Measurements from ENCODE around the gene UNC5CL.

The UNC5CL gene

GRCh38 chr6:41002168-41002567 is 36.9 kb downstream of the UNC5CL start:
- no peak for DNase-seq (ENCODE audit: low read depth in 2 of 2)

- DNase-seq (ENCODE audit: low read depth in 2 of 2): no peak
Observed at GRCh38 chr6:41000248-41000647, 38.8 kb downstream of the UNC5CL start.

- no peak for DNase-seq (ENCODE audit: low read depth in 2 of 2)
Observed at GRCh38 chr6:40999569-40999968, 39.5 kb downstream of the UNC5CL start.

GRCh38 chr6:40998661-40999060 is 40.4 kb downstream of the UNC5CL start:
- DNase-seq (ENCODE audit: low read depth in 2 of 2): no peak

GRCh38 chr6:40997234-40997957 is 41.6 kb downstream of the UNC5CL start:
- no peak for DNase-seq (ENCODE audit: low read depth in 2 of 2)

- no peak for DNase-seq (ENCODE audit: low read depth in 2 of 2)
Observed at GRCh38 chr6:40996591-40997233, 42.3 kb downstream of the UNC5CL start.

DNA sequence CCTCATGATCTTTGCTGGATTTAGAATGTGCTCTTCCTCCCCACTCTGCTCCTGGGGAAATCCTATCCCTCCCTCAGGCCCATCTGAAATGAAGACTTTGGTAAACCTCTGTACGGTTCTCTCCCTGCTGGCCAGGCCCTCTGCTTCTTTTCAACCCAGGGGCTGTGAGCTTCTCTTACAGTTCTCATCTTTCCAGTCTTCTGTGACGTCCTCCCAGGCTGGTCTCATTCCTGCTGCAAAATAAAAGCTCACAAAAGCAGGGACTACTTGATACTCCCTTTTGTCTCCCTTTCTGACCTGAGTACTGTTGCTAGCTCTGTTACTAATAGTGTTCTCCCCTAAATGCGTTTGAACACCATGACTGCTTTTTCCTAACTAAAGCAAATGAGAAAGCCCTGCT is 46.3 kb downstream of the UNC5CL start:
- no peak for DNase-seq (ENCODE audit: low read depth in 2 of 2)

DNA sequence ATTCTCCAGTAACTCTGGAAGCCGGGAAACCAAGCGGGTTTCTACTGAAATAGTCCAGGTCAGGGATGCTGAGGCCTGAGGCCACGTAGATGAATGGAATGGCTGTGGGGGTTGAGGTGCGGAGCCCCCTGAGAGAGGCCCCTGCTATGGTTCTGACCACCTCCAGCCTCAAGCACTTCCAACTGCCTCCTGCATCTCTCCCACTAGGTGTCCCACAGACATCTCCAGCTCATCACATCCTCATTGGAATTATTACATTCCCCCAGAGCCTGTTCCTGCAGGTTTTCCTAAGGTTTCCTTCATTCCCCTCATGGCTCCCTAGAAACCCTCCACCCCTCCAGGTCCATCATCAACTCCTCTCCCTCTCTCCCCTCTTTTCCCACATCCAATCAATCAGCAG is 48.7 kb downstream of the UNC5CL start:
- DNase-seq (ENCODE audit: low read depth in 2 of 2): no peak

DNA sequence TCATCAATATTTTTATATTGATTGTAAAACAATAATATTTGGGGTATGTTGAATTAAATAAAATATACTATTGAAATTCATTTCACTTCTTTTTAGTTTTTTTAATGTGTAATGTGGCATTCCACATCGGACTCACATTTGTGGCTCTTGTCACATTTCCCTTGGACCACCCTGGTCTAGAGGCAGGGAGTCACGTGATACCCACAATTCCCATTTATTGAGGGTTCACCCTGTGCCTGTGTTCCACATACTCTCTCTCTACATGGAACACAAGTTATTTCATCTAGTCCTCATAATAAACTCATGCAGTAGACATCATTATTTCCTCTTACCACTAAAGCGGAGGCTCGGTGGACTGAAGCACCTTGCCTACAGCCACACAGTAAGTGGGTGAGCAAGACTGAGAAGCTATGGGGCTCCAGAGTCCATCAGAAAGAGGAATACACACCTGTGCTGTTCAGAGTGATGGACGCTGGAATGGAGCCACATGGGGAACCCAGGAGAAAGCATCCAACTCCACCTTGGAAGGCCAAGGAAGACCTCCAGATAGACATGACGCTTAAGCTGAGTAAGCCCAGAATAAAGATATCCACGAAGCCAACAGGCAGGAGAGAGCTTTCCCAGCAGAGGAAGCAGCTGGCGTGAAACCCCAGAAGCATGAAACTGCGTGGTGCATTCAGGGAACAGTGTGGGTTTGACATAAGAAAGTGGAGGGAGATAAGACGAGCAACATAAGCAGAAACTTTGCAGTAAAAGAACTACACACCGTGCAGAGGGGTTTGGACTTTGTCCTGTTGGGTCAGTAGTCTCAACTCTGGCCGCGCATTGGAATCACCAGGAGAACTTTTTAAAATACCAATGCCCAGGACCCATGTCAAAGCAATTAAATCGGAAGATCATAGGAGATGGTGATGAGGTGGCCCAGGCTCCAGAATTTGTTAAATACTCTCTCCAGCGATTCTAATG is 49.5 kb downstream of the UNC5CL start:
- DNase-seq (ENCODE audit: low read depth in 2 of 2): no peak

GRCh38 chr6:40988634-40989033 is 50.4 kb downstream of the UNC5CL start:
- DNase-seq (ENCODE audit: low read depth in 2 of 2): no peak

GRCh38 chr6:40986921-40987819 is 51.9 kb downstream of the UNC5CL start:
- no peak for DNase-seq (ENCODE audit: low read depth in 2 of 2)

DNA sequence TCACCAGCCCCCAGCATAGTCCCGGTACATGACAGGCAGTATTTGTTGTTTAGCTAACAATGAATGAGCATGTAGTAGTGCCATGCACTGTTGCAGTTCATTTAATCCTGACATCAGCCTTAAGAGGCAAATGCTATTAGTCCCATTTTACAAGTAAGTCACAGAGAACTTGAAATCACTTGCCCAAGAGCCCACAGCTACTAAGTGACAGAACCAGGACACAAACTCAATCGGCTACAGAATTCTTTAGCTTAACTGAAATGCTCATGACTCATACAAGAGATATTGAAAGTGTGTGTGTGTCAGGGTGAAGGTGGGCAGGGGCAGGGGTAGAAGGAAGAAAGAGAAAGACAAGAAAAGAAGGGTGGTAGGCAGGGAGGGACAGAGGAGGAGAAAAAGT is 52.7 kb downstream of the UNC5CL start:
- no peak for DNase-seq (ENCODE audit: low read depth in 2 of 2)

DNA sequence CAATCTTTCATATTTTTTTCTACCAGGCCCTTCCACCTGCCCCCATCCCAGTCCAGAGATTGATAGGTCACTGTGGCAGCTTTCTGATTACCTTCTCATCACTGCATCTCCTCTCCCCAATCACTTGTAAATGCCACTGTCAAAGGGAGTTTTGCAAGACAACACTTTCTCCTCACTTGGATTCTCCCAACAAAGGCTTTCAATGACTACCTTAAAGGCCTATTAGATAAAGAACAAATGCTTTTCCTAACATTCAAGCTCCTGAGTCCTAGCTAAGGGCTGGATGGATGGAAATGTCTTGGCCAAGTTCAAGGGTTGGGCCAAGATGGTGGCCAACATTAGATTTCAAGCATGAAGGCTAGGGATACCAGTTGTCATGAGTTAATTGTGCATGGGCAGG is 55.3 kb downstream of the UNC5CL start:
- no peak for DNase-seq (ENCODE audit: low read depth in 2 of 2)

GRCh38 chr6:40982917-40983316 is 56.1 kb downstream of the UNC5CL start:
- no peak for DNase-seq (ENCODE audit: low read depth in 2 of 2)

- DNase-seq (ENCODE audit: low read depth in 2 of 2): no peak
Observed at GRCh38 chr6:40978687-40979289, 60.2 kb downstream of the UNC5CL start.

DNA sequence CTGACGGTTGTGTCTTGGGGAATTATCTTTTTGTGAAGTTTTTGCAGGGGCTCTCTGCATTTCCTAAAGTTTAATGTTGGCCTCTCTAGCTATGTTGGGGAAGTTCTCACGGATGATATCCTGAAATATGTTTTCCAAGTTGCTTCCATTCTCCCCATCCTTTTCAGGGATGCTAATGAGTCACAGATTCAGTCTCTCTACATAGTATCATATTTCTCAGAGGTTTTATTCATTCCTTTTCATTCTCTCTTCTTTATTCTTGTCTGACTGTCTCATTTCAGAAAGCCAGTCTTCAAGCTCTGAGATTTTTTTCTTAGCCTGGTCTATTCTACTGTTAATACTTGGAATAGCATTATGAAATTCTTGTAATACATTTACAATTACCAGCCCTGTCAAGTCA is 61.3 kb downstream of the UNC5CL start:
- no peak for DNase-seq (ENCODE audit: low read depth in 2 of 2)

GRCh38 chr6:40977085-40977484 is 61.9 kb downstream of the UNC5CL start:
- no peak for DNase-seq (ENCODE audit: low read depth in 2 of 2)

Data from stimulated activated CD8-positive, alpha-beta memory T cell treated with anti-CD3 and anti-CD28 coated beads, Interleukin-2, amount 100 ng/mL, for 48 hours (primary cell).